SKM-1 (cell line): Measurements from ENCODE around the gene PPP1R1B.
A peak's percentile ranks its signal among the peaks of the same experiment; 100 is the strongest.

Experiments used
- DNase-seq: peaks from one replicate; lab custom pipeline; 2025; ENCODE audit not compliant: unreplicated experiment; lab: John Stamatoyannopoulos, UW

Gene PPP1R1B

DNA sequence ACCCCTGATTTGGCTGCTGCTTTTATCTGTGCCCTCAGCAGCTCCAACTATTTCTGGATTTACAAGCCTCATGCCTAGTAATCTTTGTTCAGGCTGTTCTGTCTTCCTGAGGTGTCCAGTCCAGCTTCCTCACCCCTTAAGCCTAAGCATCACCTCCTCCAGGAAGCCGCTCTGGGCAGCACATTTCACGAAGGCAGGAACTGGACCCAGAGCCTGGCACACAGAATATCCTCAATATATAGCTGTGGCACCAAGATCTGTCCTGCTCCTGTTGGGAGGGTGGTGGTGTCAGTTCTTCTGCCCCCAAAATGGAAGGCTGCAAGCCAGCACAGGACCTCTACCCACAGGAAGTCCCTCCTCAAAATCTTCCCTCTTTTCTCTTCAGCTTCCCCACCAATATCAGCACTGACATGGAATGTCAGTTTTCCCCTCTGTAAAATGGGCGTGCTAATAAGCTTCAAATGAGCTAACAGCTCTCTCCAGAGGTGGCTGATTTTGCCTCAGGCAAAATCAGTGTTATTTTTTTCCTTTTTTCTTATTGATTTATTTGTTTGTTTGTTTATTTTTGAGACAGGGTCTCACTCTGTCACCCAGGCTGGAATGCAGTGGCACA, 12.1 kb upstream of the PPP1R1B start:
- no peak for DNase-seq

DNA sequence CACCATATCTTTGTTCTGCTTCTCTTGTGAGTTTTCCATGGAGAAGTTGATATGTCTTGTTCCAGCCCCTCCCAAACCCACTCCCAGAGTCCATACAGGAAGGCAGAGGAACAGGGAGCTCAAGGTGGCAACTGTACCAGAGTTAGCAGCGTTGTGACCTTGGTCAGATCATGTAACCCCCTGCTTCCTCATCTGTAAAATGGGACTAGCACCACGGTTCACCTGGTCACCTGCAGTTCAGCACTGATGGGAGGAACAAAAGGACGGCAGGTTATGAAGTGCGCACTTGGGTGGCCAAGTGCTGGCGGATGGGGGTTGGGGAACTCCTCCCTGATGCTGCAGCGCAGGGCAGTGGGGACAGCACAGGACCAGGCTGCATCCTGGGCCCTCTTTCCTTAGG, 11.3 kb upstream of the PPP1R1B start:
- no peak for DNase-seq

DNA sequence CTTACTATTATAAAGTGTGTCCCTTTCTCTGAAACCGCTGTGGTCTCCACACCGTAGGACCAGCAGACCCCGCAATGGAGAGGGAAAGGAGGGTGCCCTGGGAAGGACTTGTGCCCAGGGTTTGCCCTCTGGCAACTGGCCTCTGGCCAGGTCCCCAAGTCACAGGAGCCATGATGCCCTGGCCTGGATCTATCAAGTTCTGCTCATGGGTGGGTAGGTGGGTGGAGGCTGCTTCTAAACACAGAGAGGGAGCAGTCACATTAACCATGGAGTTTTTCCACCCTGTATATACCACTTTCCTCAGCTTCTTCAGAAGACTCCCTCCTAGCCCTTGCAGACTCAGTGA, 9.7 kb upstream of the PPP1R1B start:
- DNase-seq: no peak

DNA sequence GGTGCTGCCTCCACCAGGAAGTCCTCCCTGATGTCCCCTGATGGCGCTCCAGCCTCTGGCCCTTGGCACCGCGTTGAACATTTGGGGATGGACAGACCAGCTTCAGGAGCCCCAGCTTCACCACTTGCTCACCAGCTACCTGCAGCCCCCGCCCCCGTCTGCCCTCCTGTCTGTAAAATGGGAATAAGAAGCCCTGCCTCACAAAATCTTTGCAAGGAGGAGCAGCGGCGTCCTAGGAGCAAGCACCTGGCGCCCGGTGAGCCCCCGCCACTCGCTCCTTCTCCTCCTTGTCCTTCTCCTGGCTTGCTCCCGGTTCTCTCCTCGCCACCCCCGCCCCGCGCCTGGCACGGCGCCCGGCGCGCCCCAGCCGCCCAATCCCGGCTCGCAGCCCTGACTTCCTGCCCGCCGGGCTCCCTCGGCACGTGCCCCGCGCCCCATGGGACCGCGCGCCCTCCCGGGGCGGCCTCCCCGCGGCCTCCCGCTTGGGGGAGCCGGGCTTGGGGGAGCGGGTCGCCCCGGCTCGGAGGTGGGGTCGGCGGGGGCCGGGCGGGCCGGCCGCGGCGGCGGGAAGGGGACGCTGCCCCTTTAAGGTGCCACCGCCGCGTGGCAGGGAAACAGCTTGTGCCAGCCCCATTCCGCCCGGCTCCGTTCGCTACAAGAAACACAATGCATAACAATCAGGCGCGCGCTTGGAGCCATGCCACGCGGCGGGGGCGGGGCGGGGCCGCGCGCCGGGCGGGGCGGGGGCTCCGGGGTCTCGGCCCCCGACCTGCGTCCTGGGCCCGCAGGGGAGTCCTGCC, 9.1 kb upstream of the PPP1R1B start:
- DNase-seq: no peak

DNA sequence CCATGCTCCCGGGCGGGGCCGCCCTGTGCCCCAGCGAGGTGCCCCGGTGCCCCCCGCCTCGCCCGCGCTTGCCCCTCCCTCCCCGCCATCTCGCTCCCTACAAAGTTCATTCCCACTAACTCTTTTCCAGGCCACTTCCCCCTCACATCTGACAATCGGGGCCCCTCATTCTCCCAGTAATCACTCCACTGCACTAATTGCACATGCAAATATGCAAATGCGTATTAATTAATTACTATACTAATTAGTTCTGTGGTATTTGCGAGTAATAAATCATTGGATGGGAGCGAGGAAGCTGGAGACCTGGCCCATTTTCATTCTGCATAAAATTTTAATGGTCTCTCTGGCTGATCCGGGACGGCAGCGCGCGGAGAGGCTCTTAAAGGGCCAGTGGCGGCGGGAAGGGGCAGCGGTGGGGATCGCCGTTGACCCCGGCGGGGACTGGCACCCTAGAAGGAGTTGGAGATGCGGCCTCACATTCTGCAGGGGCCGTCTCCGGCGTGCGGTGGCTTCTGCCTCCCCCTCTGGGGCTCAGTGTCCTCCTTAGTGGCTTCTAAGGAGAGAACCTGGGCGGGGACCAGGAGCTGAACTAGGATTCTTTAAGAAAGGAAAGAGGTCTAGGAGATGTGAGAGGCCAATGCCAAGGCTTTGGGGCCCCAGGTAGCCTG, 8.4 kb upstream of the PPP1R1B start:
- DNase-seq: no peak

DNA sequence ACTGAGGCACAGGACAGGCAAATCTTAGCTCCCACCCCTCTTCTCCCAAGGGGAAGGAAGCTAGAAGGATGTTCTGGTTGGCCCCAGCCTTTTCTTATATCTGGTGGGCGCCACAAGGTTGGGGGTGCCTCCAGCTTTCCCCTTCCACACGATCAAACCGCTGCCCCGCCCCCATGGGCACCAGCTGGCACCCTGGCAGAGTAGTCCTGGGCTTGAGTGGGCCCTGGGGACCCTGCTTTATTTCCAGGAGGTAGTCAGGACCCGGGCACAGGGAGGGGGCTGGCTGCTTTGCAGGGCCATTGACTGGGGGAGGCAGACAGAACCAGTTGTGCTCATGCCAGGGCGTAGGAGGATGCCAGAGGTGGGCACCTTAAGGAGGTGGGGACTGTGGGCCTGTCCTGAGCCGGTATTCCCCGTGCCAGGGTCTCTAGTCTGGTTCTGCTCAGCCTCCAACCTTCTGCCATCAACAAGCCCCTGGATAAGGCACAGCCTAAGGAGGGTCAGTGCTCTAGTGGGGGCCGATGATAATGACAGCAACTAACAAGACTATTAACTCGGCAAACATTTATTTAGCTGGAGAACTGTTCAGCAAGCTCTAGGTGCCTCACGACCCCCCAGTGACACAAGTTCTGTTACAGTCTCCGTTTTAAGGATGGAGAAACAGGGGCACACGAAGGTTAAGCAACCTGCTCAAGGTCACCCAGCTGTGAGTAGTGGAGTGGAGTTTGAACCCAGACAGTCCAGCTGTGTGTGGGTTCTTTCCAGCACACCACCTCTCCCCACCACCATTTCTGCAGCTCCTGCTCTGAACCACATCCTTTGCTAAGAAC, 7.6 kb upstream of the PPP1R1B start:
- no peak for DNase-seq

DNA sequence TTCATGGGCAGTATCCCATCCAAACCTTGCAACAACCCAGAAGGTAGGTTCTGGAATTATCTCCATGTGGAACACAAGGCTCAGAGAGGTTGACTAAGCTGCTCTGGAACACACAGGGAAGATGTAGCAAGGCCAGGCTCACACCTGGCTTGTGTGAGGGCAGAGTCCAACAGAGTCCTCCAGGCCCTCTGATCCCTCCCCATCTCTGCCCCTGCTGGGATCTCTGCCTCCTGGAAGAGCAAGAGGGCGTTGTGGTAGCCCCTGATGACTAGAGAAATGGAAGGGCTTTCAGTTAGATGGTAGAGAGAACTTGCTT, 7.0 kb upstream of the PPP1R1B start:
- no peak for DNase-seq

DNA sequence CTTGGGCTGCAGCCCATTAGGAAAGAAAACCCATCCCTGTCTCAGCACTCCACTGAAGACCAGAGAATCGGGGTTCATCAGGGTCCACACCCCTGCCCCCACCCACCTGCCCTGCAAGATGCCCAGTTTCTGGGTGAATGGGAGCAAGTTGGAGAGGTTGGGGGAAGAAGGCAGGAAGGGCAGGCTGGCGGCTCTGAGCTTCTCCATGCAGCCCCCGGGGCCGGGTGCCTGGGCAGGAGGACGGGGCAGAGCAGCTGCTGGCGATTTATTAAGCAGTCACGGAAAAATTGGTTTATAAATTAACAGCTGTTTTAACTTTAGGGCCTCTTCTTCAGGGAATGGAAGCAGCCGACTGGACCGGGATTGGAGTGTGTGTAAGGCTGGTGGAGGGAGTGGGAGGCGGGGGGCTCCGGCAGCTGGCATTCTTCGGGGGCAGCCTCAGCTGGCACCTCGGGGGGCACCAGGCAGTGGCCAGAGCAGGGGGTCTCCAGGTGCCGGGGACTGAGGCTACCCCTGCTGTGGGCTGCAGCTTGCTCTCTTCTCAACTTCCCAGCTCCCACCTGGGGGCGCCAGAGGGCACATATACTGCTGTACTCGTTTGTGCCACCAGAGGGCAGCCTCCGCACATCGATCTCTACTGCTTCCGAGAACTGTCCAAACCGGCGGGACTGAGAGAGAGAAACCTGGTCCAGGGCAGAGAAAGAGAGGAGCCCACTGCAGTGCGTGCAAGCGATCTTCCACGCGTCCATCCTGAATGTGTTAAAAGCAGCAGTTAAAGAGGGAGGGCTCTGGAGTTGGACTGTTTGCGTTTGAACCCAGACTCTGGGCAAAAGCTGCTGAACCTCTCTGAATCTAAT, 5.0 kb upstream of the PPP1R1B start:
- peak; percentile 56 for DNase-seq

DNA sequence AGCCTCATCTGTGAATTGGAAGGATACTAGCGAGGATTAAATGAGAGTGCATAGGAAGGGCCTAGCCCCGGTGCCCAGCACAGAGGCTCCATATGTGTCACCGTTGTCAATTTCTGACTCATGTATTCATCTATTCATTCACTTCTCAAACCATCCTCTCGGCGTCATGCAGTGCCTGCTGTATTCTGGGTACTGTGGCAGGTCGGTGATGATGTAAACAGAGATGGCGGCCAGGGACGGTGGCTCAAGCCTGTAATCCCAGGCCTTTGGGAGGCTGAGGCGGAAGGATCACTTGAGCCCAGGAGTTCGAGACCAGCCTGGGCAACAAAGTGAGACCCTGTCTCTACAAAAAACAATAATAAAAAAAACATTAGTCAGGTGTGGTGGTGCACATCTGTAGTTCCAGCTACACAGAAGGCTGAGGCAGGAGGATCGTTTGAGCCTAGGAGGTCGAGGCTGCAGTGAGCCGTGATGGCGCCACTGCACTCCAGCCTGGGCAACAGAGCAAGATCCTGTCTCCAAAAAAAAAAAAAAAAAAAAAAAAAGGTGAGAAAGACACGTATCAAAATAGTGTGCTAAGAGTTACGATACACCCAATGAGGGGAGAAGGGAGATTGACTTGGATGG, 4.3 kb upstream of the PPP1R1B start:
- no peak for DNase-seq

DNA sequence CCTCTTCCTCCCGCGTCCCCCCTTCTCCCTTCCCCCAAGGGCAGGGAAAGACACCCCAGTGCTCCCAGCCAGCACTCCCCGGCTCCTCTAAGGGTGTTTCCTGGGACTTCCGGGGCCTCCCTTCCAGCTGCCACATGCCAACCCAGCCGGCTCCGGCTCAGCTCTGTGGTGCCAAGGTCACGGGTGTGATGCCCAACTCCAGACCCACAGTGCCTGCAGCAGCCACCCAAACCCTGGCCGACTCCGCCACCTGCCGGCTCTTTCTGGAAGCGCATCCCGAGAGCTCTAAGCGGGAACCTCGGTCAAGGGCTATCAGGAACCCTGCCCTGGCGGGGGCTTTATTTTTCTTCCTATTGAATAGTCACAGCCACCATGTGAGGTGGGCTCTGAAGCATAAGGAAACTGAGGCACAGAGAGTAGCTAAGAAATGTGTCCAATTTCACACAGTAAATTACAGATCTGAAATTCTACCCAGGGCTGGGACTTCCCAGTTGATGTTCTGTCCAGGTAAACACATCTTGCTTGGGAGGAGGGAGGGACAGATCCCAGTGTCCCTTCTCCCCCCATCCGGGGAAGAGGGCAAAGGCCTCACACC, 3.3 kb upstream of the PPP1R1B start:
- peak; percentile 59 for DNase-seq

DNA sequence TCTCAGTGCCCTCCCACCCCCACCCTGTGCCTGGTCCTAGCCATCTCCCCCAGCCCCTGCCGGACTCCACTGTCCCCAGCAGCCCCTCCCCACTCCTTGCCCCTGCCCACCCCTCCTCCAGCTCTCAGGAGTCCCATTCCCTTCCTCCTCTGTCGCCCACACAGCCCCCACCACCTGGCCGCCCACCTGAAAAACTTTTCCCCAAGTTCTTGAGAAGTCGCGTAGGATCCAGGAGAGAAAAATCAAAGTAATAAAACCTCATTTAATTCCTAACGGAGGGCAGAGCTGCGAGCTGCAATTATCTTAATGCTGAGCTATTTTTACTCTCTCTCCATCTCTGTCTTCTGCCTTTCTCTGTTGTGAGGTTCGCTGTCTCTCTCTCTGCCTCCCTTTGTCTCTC, 2.4 kb upstream of the PPP1R1B start:
- DNase-seq: no peak

DNA sequence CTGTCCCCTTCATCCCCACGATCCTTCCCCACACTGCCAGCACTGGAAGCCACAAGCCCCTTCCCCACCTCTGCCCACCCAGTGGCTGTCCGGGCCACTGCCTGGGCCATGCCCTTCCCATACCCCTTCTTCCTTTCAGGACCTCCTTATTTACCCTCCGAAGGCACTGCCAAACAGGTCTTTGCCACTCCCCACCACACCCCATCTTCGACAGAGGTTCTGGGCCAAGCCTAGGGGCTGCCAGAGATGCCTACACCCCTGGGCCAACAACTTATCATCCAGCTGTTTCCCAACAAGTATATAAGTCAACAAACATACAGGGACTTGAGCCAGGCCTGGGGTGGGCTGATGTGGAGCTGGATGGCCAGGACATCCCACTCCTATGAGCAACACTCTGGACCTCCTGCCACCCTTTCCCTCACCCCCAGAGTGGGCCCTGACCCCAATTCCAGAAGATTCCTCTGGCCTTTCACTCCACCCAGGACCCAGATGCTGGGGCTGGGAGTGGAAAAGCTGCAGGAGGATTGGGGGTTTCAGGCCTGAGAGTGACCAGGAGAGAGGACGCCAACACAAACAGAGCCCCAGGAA, 1.5 kb upstream of the PPP1R1B start:
- no peak for DNase-seq

DNA sequence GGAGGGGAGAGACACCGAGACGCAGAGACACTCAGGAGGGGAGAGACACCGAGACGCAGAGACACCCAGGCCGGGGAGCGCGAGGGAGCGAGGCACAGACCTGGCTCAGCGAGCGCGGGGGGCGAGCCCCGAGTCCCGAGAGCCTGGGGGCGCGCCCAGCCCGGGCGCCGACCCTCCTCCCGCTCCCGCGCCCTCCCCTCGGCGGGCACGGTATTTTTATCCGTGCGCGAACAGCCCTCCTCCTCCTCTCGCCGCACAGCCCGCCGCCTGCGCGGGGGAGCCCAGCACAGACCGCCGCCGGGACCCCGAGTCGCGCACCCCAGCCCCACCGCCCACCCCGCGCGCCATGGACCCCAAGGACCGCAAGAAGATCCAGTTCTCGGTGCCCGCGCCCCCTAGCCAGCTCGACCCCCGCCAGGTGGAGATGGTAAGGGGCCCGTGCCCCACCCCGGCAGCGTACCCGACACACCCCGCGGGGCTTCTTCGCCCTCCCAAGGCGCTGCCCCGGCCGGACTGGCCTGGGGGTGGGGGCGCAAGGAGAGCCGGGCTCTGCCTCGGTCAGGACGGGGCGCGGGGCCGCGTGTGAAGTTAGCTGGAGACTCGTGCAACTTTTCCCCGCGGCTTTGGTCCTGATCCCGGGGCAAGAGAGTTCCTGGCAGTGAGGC, 427 bp downstream of the PPP1R1B start:
- no peak for DNase-seq

DNA sequence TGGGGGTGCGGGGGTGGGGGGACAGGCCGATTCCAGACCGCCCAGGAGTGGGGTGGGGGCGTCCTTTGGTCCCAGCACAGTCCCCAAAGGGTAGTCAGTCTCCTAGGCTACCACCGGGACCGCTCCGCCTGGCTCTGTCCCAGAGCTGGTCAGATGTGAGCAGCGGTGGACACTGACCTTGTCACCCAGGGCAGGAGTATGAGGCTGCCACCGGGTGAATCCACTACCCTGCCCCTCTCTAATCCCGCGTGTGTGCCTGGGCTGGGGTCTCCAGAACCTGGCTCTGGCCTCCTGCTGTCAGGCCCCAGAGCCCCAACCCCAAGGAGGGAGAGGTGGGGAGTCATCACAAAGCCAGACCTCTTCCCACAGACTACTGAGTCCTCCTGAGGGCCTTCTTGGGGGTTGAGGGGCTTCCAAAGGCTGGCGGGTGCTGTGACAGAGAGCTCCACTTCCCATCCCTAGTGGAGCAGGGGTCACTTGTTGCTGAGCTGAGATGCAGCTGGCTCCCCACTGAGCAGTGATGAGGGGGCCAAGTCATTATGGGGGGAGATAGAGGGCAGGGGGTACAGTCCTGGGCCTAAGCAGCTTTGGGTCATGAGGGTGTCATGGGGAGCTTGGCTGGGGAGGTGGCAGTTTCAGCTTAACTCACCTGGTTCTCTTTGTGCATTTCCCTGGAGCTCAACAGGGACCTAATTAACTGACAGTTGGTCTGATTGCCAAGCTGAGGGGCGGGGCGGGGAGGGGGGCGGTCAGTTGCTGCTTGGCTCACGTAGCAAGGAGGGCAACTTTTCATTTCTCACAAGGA, 1.2 kb downstream of the PPP1R1B start:
- no peak for DNase-seq

DNA sequence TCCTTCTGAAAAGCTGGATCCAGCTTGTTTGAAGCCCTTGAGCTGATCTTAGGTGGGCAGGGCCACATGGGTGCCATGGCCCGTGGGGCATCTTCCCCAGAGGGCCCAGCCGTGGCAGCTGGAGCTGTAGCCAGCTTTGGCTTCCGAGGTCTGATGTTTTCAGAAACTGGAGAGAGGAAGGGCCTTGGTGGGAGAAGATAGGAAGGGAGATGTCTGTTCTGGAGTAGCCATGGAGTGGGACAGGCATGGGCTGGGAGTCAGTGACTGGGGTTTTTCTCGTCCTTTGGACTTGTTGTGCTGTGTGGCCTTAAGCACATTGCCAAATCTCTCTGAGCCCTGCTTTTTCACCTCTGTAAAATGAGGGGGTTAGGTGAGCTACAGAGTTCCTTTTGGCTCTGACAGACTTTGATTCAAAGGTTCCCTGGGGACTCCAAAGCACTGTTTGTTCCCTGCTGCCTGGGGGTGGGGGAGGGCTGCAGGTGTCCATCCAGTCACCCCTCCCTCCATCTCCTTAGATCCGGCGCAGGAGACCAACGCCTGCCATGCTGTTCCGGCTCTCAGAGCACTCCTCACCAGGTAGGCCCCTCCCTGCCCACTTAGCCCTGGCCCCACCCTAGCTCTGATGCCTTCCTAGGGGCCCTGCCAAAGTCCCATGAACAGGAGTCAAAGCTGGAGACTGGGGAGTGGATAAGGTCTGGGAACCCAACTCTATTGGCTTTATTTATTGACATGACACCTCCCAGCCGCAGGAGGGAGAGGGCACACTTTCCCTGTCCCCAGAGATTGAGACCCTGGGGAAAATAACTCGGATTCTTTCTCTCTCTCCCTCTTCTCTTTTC, 2.1 kb downstream of the PPP1R1B start:
- DNase-seq: no peak

DNA sequence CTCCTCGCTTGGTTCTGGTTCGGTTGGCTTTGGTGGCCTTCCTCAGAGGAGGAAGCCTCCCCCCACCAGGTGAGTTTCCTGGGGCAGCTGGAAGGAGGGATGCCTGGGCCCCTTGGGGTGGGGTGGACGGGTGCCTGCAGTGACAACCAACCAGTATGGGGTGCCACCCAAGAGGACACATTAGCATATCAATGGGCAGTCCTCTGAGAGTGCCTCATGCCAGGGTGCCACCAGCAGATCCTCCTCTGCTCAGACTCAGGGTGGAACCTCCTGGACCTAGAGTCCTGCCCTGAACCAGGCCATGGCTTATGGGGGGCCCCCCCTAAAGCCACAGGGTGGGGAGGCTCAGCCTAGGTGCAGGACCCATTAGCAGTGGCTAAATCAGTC, 2.7 kb downstream of the PPP1R1B start:
- DNase-seq: no peak

DNA sequence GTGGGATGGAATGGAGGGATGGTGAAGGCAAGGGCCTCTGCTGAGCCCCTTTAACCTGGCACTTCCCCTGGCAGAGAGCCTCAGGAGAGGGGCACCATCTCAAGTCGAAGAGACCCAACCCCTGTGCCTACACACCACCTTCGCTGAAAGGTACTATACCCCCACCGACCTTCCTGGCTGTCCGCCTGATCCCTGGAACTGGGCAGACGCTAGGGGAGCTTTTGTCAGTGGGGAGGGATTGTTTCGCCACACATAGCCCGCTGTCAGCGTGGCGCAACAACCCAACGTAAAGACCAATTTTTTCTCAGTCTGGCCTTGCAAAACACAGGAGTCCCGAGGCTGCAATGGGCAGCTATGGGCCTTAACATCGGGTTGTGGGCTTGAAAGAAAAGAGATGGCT, 3.1 kb downstream of the PPP1R1B start:
- peak; percentile 79 for DNase-seq
